Activated CD4-positive, alpha-beta T cell treated with anti-CD3 and anti-CD28 coated beads for 24 hours (primary cell): Measurements from ENCODE around the gene KIRREL1.
A peak's percentile ranks its signal among the peaks of the same experiment; 100 is the strongest.
"Not testable (repeated sequence)": the region's sequence is repeated elsewhere in the genome, so short reads cannot be mapped to it uniquely, and the experiment has no call there.

Source experiments
- DNase-seq, 2 donors: peaks; one replicate each; pipeline ENCODE4 v3.0.0-alpha.2; 2020; ENCODE audit warnings: low read depth in 2 of 2

Gene KIRREL1

GRCh38 chr1:158104891-158105290 is 111.4 kb downstream of the KIRREL1 start:
- no peak for DNase-seq

GRCh38 chr1:158105352-158106095 is 112.1 kb downstream of the KIRREL1 start:
- no peak for DNase-seq

DNA sequence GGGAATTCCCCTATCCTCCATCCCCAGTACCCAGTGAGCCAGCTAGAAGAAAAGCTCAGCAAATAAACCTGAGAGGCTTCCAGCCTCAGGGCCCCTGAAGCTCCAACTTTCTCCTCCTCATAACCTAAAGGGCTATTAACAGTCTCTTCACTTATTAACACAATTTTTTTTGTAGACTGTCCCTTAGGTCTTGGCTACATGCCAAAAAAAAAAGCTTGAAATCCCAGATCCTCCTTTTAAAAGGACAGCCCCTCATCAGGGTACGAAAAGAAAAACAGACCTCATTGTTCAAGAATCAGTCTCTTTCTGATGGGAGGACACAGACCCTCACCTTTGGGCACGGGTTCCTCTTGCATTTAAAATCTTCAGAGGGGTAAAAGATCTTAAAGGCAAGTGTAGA is 114.5 kb downstream of the KIRREL1 start:
- DNase-seq: no peak

DNA sequence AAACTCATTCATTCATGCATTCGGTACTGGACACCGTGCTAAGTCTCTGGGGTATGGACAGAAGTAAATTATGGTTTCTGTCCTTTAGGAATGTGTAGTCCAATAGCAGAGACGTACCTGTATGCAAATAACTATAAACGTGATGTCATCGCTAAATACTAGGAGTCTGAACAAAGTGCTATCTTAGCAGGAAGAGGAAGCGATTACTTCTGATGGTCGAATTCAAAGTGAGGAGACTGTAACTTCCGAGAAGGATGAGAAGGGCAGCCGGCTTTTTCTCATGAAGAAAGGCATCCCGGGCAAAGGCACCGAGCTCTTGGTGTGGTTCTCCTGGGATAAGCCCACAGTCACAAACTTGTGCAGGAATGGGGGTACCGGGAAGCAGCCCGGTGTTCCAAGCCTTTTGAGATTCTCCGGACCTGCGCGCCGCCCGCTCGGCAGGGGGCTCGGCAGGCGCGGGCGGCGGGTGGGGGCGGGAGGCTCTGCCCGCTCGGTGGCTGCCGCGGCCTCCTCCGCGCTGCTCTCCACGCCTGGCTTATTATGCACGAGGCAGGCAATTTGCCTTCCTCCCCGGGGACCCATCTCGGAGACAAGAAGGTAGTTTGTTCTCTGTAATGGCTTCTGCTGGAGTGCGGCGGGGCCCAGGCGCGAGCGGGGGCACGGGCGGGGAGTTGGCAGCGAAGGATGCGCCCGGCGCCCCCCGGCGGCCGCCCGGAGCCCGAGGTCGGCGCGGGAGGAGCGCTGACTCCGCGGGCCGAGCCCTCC is 119.7 kb downstream of the KIRREL1 start:
- peak in 1 of 2 donors; percentile 27 for DNase-seq

- no peak for DNase-seq
Observed at GRCh38 chr1:158113759-158114127, 120.3 kb downstream of the KIRREL1 start.

- no peak for DNase-seq
Observed at GRCh38 chr1:158115126-158115525, 121.7 kb downstream of the KIRREL1 start.

GRCh38 chr1:158116311-158117167 is 123.1 kb downstream of the KIRREL1 start:
- no peak for DNase-seq

DNA sequence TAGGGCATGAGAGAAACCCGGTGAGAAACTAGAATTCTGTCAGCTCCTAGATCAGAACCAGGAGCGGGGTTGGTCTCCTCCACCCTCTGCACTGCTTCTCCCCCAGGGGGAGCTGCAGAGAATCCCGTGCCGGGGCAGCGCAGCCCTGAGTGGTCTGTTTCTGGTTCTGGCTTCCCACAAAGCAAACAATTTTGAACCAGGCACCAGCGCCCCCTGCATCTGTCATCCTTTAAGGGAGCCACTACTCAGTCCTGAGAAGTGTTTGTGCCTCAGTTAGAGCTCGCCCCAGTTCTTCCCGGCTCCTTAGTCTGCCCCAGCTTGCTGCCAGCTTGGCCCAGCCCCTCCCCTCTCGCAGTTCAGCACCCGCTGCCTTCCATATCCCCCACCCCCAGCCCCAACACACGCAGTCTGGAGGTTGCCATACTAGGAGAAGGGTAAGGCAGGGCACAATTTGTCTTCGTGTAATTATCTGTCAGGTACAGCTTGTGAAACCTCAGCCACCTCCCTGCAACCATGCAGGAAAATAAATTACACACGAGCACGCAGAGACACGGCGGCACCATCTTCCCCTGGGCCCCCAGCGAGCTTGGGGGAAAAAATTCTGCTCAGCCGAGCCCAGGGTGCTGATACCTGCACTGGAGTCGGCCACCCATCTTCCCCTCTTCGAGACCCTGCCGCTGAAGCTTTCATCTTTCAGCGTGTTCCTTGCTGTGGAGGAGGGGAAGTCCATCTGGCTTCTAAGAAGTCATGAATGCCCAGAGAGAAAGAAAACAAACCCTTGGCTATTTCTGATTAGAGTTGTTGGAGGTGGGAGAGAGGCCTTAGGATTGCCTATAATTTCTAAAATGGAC is 124.6 kb downstream of the KIRREL1 start:
- DNase-seq: no peak

DNA sequence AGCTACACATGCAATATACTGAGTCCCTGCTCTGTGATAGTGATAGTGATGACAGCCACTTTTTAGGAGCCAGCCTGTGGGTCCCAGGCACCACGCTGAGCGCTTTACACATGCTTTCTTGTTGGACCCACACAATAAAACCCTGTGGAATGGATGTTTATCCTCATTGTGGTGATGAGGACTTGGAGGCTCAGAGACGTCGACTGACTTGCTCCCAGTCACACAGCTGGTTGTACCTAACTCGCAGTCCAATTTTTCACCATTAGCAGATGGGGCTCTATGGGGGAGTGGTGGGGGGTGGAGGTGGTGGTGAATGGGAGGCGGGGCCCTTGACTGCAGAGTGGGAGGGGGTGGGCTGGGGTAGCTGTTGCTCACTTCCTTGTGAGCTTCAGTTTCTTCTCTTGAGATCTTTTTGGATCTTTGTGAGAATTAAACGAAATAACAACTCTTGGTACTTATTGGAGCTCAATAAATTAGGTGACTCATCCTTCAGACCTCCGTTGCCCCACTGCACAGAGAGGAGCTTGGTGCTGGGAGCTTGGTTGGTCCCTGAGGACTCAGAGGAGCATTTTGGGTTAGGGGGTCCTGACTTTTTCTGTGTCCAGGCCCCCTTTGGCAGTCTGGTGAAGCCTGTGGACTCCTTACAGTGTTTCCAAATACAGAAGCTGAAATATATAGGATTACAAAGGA is 125.4 kb downstream of the KIRREL1 start:
- no peak for DNase-seq

- no peak for DNase-seq
Observed at GRCh38 chr1:158119976-158120653, 126.7 kb downstream of the KIRREL1 start.

DNA sequence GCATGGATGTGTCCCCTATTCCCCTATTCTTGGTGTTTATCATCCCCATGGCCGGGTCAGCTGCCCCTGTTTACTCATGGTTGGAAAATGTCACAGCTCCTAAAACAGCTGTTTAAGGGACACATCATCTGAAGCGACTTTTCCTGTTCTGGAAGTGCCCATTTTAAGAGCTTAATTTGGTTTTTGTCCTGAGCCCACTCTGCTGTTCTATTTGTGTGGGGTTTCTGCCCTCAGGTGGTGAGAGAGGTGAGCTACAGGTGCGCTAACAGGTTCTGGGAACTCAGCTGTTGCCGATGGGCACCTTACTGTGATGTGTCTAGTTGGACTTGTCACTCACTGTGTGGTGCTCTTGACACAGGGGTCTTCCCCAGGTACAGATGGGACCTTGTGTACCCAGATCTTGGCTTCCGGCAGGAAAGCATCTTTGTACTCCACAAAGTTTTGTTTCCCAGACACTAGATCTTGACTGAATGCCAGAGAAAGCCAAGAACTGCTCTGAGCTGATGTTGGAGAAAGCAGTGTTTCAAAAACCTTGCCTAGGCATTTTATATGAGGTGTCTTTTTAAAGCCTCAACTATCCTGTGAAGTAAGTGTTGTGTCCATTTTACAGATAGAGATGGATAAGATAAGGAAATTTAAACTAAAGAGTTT is 128.3 kb downstream of the KIRREL1 start:
- no peak for DNase-seq

DNA sequence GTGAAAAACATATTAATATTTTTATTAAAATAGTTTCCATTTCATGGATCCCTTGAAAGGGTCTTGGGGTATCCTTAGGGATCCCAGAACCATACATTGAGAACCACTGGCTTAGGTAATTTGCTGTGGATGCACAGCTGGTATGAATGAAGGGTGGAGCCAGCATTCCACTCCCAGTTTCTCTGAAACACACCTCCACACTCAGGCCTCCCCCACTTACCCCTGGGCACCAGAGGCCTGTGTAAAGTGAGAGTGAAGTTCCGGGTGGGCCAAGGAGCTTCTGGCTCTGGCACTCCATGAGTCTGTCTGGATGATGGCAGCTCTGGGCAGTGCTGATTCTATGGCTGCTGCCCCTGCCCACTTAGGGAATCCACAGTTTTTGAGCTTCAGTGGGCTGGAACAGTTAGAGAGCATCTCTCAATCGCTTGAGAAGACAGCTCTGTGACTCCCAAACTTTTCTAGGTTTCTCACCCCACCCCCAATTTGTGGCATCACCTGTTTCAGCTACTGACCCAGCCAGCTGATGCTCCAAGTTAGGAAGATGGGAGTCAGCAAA is 129.5 kb downstream of the KIRREL1 start:
- DNase-seq: no peak

DNA sequence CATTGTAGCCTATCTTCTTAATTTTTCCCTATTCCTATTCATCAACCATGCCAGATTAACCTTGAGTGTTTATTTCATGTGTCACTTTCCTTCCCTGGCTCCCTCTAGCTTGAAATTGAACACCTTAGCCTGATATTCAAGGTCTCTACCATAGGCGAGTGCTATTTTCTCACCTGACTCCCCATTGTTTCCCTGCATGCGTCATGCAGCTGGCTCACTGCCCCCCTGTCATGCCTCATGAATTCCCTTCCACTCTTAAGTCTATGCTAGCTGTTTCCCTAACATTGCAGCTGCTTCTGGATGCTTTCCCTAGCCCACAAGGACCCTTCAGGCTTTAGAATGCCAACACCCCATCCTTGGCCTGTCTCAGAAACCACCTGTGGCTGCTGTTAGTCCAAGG is 130.6 kb downstream of the KIRREL1 start:
- no peak for DNase-seq

DNA sequence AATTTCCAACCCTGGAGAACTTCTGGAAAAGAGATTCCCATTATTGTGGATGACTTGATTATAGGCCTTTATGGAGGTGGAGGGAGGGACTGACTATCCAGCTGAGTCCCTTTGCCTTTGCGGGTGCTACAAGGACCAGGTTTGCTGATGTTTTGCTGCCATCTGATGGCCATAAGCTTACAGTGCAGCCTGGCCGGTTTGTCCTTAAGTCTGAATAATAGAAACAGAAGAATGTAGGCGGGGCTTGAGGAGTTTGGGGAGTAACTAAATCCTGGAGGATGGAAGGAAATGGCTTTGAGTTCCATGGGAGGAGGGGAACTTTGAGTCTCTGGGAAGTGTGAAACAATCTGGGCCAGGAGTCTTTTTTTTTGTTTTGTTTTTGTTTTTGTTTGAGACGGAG is 131.6 kb downstream of the KIRREL1 start:
- peak; percentile 45 to 48 for DNase-seq

DNA sequence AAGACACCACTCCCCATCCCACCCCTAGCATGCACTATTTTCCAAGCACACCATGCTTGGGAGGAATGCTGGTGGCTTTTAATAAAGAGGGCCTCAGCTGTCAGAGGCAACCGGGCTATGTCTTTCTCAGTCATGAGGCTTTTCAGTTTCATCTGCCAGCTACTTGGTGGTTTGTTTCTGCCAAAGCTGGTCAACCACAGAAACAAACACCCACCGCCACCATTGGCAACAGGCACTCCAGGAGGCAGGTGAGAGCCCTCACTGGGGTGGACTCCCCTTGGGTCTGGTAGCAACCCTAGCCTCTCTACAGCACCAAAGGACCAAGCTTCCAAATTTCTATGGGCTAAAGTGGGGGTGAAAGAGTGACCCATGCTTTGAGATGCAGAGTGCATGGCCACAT is 133.0 kb downstream of the KIRREL1 start:
- no peak for DNase-seq

GRCh38 chr1:158128531-158128930 is 135.1 kb downstream of the KIRREL1 start:
- DNase-seq: not testable (repeated sequence)

DNA sequence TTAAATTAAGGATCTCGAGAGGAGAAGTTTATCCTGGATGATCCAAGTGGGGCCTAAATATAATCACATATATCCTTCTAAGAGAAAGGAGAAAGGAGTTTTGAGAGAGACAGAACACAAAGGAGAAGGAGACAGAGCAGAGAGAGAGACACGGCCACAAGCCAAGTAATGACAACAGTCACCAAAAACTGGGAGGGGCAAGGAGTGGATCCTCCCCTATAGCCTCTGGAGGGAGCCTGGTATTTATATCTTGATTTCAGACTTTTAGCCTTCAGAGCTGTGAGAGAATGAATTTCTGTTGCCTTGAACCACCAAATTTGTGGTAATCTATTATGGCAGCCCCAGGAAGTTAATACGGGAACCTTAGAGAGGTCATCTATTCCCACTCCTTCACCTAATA is 137.8 kb downstream of the KIRREL1 start:
- no peak for DNase-seq

DNA sequence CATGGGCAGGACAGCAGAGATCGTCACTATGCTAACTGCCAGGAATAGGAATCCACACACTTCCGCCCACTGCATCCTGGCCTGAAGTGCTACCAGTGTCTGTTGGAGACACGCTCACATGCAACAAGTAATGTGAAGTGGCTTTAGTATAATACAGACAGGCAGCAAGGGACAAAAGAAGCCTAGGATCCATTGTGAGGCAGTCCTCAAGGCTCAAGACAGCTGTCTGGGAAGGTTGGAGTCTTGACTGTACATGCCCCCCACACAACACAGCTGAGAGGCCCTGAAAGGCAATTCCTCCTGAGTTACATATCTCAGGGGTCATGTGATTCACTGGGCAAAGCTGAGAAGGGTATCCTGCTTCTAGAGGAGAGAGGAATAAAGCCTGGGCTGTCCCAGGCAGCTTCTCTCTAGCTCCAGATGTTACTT is 147.3 kb downstream of the KIRREL1 start:
- DNase-seq: no peak

DNA sequence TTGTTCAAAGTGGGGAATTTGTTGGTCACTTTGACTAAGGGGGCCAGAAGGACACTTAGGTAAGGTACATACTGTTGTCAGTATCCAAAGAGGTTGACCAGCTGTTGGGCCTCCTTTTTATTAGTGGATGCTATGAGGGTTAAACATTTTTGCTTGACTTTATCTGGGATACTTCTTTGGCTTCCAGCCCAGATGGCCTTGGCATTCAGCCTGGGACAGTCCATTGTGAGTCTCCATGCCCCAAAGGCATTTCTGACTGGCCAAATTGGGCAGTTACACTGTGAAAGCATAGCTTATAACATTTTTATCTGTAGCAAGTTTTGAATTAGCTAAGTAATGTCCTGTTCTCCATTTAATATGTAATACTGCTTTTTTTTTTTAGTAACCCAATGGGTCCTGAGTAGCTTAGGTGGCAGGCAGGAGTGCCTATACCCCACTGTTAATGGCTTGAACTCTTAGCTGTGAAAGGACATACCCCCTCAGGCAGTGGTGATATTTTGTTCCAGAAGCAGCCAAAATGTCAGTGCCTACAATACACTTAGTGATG is 151.8 kb downstream of the KIRREL1 start:
- no peak for DNase-seq
